Smooth muscle cell (in vitro differentiated cells): ENCODE data around the gene AGRP. TPM values are rescaled to one million over a fixed set of nuclear protein-coding genes. Genes with fewer than 3 reads are reported as not detected.

Source experiments
- DNase-seq: peaks from one replicate; lab custom pipeline; 2025; ENCODE audit not compliant: unreplicated experiment; lab: John Stamatoyannopoulos, UW
- H2AFZ ChIP-seq: fragments of 200-600 bp; sonication (generic); 2 replicates; pipeline ENCODE4 v1.6.0; 2016; ENCODE audit warnings: antibody characterized with exemption, low read depth, mild to moderate bottlenecking
- H3F3A ChIP-seq: fragments of 200-600 bp; sonication (generic); 2 replicates; pipeline ENCODE4 v1.6.0; 2017; ENCODE audit warnings: antibody characterized with exemption, low read depth
- H3K27ac ChIP-seq: fragments of 200-600 bp; sonication (generic); 2 replicates; pipeline ENCODE4 v1.5.1; 2016; ENCODE audit warnings: low read depth, mild to moderate bottlenecking
- H3K27me3 ChIP-seq: fragments of 200-600 bp; sonication (generic); 2 replicates; pipeline ENCODE4 v1.6.1; 2016; ENCODE audit warnings: low read depth, mild to moderate bottlenecking
- H3K36me3 ChIP-seq: fragments of 200-600 bp; sonication (generic); 2 replicates; pipeline ENCODE4 v1.5.1; 2016; ENCODE audit warnings: low read depth
- H3K4me1 ChIP-seq: fragments of 200-600 bp; sonication (generic); 2 replicates; pipeline ENCODE4 v1.5.1; 2016; ENCODE audit warnings: low read depth
- H3K4me2 ChIP-seq: fragments of 200-600 bp; sonication (generic); 2 replicates; pipeline ENCODE4 v1.6.0; 2016; ENCODE audit warnings: mild to moderate bottlenecking
- H3K4me3 ChIP-seq: fragments of 200-600 bp; sonication (generic); 2 replicates; pipeline ENCODE4 v1.5.1; 2016; ENCODE audit warnings: mild to moderate bottlenecking
- H3K79me2 ChIP-seq: fragments of 200-600 bp; sonication (generic); 2 replicates; pipeline ENCODE4 v1.6.0; 2016; ENCODE audit warnings: low read depth, mild to moderate bottlenecking
- H3K9ac ChIP-seq: fragments of 200-600 bp; sonication (generic); 2 replicates; pipeline ENCODE4 v1.6.0; 2016; ENCODE audit warnings: low read depth
- H3K9me3 ChIP-seq: fragments of 200-600 bp; sonication (generic); replicated peaks from 2 replicates; pipeline ENCODE4 v1.5.1; 2016; ENCODE audit warnings: low read depth
- H4K20me1 ChIP-seq: fragments of 200-600 bp; sonication (generic); 2 replicates; pipeline ENCODE4 v1.6.0; 2016; ENCODE audit warnings: low read depth
- CTCF ChIP-seq: fragments of 200-600 bp; sonication (generic); IDR thresholded peaks from 2 replicates; pipeline ENCODE4 v1.5.1; 2017; ENCODE audit warnings: borderline replicate concordance, mild to moderate bottlenecking, antibody characterized with exemption; ENCODE audit not compliant: insufficient read depth, poor library complexity, severe bottlenecking
- WGBS: methylation state at CpG from one replicate; pipeline ENCODE4 v1.1.7; 2016; ENCODE audit warnings: low lambda C conversion rate; 5-methylcytosine and 5-hydroxymethylcytosine counted together
- polyA plus RNA-seq: library from polyadenylated mRNA; unstranded; fragments of >200 nt; fragmentation: Nextera tagmentation; extraction: Ambion mirVana; gene quantifications from 2 replicates; pipeline ENCODE4 v1.2.1, GENCODE V29; 2016
- total RNA-seq: library from RNA; depleted of rRNA; stranded (reverse); fragments of >200 nt; gene quantifications from 2 replicates; pipeline ENCODE4 v1.2.3, GENCODE V29; 2014

AGRP gene
- total and polyA plus RNA-seq, 2 experiments from 2014 or later: not detected

GRCh38 chr16:67445441-67445912 is 37.9 kb downstream of the AGRP start:
- Histone ChIP-seq H3K4me1 (no peaks in the 10 kb centered on the region), H3K4me2 (no peak overlapping the region), H3K4me3 (no peak overlapping the region), H3F3A (no peaks in the 10 kb centered on the region), H3K27me3 (no peaks in the 10 kb centered on the region), H3K9me3 (no peaks in the 10 kb centered on the region), H2AFZ (no peak overlapping the region), H3K9ac (no peak overlapping the region), H3K27ac (no peak overlapping the region), H3K36me3 (no peaks in the 10 kb centered on the region), H4K20me1 (peaks cover 93% of the 10 kb centered on the region), H3K79me2 (no peaks in the 10 kb centered on the region)
- no peak for TF ChIP-seq CTCF
- 93% methylated on average over 3 of the region's 3 CpGs for WGBS
- no peak for DNase-seq

GRCh38 chr16:67445126-67445426 is 38.3 kb downstream of the AGRP start:
- Histone ChIP-seq H4K20me1 (peaks cover 94% of the 10 kb centered on the region), H3K27ac (no peak overlapping the region), H3K79me2 (no peaks in the 10 kb centered on the region), H2AFZ (no peak overlapping the region), H3K27me3 (no peaks in the 10 kb centered on the region), H3K9me3 (no peaks in the 10 kb centered on the region), H3K9ac (no peak overlapping the region), H3K4me2 (no peak overlapping the region), H3K36me3 (no peaks in the 10 kb centered on the region), H3K4me1 (no peaks in the 10 kb centered on the region), H3F3A (no peaks in the 10 kb centered on the region), H3K4me3 (no peak overlapping the region)
- no peak for DNase-seq
- no peak for TF ChIP-seq CTCF
- 97% methylated on average over 7 of the region's 7 CpGs for WGBS

- no peak overlapping the region for H3K4me3 ChIP-seq
- TF ChIP-seq CTCF: no peak
- no peaks in the 10 kb centered on the region for H3K36me3 ChIP-seq
- WGBS: 88% methylated on average over 22 of the region's 22 CpGs
- no peak overlapping the region for H3K27ac ChIP-seq
- H3F3A ChIP-seq: no peaks in the 10 kb centered on the region
- no peak for DNase-seq
- H3K4me1 ChIP-seq: no peaks in the 10 kb centered on the region
- H2AFZ ChIP-seq: no peak overlapping the region
- H3K4me2 ChIP-seq: no peak overlapping the region
- no peaks in the 10 kb centered on the region for H3K27me3 ChIP-seq
- H3K79me2 ChIP-seq: no peaks in the 10 kb centered on the region
- no peaks in the 10 kb centered on the region for H3K9me3 ChIP-seq
- H4K20me1 ChIP-seq: peaks cover 94% of the 10 kb centered on the region
- H3K9ac ChIP-seq: no peak overlapping the region
Measured at GRCh38 chr16:67444259-67445125, 38.9 kb downstream of the AGRP start.

- H4K20me1 ChIP-seq: peaks cover 84% of the 10 kb centered on the region
- no peaks in the 10 kb centered on the region for H3K79me2 ChIP-seq
- H2AFZ ChIP-seq: no peak overlapping the region
- no peaks in the 10 kb centered on the region for H3K9me3 ChIP-seq
- no peak for DNase-seq
- no peak overlapping the region for H3K4me3 ChIP-seq
- H3K4me2 ChIP-seq: no peak overlapping the region
- TF ChIP-seq CTCF: no peak
- no peaks in the 10 kb centered on the region for H3K27me3 ChIP-seq
- H3F3A ChIP-seq: no peaks in the 10 kb centered on the region
- no peak overlapping the region for H3K9ac ChIP-seq
- WGBS: 97% methylated on average over 6 of the region's 6 CpGs
- H3K27ac ChIP-seq: no peak overlapping the region
- no peaks in the 10 kb centered on the region for H3K36me3 ChIP-seq
- no peaks in the 10 kb centered on the region for H3K4me1 ChIP-seq
Measured at GRCh38 chr16:67443265-67443664, 40.1 kb downstream of the AGRP start.
